ENCODE measurements around the gene CCDC69.
A peak's percentile ranks its signal among the peaks of the same experiment; 100 is the strongest.

The CCDC69 gene

DNA sequence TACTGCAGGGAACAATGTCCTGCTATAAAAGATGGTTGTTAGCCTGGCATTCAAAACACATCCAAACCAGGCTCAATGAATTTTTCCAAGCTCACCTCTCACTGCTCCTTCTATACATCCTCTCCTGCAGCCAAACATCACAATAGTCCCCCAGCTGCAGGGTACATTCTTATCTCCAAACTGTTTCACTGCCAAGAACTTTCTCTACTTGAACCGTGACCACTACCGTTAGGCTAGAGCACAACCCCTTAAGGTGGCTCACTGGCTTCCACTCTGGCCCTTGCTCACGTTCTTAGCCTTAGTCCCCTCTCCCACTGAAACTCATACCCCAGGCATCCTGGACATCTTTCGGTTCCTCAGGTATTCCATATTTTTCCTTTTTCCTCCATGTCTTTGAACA lies 37.4 kb downstream of the CCDC69 start:
- DNase-seq: peak; percentile 5

DNA sequence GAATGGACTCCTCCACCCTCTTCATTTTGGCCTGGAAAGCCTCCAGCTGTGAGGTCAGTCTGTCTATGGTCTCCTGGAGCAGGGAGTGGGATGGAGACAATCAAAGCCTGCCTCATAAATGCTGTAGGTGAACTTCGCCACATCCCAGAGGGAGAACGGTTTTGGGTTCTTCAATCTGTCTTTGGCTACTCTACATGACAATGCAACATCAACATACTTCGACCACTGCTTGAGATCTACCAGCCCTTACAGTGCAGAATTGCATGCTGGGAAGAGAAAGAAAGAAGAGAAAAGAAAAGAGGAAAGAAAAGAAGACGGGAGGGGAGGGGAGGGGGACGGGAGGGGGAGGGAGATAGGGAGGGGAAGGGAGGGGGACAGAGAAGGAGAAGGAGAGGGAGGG lies 37.8 kb downstream of the CCDC69 start:
- no peak for DNase-seq

DNA sequence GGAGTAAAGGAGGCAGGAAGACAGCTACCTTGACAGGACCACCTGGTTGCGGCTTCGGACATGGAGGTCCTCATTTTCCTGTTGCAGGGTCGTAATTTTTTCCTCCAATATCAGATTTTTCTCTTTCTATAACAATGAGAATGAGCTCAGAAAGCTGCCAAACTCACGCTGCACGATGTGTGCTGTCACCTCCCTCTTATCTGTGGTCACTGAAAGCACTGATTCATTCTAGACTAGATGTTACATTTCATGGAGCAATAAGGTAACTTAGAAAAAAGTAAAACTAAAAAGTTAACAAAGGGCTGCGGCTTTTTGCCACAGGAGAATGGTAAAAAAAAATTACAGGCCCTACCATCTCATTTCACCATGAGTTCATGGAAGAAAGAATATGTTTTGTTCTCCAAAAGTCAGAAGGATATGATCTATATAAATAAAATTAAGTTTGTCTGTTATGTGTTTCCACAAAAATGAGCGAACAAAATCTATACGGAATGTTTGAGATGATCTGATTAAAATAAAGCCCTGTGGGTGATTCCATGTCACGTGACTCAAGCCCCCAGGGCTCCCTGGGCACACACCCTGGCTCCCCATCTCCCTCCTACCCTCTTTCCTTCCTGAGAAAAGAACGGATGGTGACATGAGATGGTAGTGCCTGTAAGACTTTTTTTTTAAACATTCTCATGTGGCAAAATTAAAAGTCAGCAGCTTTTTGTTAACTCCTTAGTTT lies 39.4 kb downstream of the CCDC69 start:
- DNase-seq: peak; percentile 18

DNA sequence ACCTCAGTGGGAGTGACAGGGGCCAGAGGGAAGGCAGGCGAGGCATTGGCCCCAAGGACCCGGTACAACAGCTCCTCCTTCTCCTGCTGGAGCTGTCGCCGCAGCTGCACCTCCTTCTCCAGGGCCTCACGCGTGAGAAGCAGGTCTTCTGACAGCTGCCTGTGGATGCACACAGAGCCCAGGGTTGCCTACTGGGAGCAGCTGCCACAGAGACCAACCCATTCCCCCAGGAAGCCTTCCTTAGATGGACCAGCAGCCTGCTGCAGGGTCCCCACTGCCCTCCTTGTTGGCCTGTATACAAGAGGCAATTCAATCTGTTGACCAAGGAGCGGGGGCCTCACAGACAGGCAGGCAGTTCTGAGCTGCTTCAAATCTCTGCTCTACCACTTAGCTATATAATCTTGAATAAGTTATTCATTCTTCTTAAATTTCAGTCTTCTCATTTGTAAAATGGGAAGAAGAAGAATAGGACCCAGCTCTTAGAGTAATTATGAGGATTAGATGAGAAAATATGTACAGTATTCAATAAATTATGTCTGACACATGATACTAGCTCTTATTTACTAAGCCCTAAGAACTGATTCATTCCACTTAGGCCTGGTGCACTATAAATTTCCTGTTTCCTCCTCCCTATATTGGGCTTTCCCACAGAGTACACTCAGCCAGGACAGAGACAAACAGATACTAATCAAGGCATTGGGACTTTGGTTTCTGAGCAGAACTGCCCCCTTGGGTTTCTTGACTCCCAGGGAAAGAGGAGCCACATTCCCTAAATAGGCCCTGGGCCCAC lies 40.2 kb downstream of the CCDC69 start:
- DNase-seq: peak; percentile 17

DNA sequence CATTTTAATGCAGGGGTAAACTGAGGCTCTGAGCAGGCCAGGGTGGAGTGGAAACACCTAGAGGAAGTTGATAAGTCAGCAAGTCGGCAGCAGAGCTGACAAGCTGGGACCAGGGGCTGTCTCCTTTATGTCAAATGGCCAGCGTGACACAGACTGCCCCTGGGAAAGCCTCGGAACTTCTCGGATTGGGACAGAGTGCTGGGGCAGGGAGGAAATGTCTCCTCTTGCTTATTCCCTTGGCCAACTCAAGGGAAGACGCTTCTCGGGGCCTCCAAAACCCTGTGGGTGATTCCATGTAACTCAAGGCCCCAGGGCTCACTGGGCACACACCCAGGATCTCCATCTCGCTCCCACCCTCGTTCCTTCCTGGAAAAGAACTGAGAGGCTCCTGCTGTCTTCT lies 40.9 kb downstream of the CCDC69 start:
- peak; percentile 10 for DNase-seq

DNA sequence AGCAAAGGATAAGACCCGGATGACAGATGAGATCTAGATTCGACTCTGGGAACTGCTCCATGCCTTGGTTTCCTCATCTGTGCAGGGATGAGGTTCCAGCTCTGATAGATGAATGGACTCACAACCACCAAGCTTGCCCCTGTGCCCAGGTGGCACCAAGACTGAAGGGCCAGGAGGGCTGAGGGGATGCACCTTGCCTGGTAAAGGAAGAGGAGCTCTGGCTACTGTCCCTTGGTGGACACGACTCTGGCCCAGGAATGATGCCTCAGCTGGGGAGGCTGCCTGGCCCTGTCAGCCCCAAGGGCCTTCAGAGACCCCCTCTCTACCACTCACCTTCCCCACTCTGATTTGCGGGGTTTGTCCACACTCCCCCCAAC lies 41.4 kb downstream of the CCDC69 start:
- peak; percentile 17 for DNase-seq

DNA sequence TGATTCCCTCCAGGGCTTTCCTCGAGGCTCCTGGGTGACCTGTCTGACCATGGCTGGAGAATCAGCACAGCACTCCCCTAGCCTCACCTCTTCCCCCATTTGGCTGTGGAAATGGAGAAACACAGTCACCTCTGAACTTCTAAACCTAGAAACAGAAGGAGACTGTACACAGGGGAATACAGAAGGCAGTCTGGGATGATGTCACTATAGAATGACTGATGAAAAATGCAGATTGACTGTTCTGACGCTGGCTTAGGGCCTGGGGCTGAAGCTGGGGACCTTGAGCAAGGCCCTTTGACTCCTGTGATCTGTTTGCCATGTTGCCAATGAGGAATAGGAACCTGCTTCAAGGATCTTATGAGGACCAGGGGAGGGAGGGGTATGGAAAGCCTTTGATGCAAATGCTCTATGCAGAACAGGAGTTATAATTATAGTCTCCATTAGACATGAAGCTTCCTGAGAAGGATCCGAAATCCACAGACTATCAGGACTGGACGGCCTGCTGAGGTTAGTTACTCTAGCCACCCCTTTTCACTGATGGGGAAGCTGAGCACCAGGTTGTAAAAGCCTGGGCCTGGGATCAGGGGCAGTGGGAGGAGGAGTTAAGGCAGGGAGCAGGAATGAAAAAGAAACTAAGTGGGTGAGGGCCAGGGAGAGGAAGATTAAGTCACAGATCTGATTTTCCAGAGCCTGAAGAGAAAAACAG lies 41.9 kb downstream of the CCDC69 start:
- DNase-seq: peak; percentile 15

DNA sequence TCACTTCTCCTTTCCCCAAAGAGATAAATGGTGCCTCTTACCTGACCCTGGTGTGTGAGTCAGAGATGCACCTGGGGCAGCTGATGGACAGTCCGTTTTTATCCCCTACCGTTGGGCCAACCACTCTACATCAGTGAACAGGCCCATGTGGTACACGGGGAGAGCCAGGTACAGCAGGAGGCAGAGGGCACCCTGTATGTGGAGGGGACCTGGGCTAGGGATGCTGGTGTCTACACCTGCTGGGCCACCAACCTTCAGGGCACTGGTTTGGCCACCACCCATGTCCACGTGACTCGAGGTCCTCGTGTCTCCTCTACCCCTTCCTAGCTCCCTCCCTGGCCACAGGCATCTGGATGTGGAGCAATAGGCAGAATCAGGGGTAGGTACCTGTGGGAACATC lies 43.6 kb downstream of the CCDC69 start:
- peak; percentile 12 for DNase-seq

DNA sequence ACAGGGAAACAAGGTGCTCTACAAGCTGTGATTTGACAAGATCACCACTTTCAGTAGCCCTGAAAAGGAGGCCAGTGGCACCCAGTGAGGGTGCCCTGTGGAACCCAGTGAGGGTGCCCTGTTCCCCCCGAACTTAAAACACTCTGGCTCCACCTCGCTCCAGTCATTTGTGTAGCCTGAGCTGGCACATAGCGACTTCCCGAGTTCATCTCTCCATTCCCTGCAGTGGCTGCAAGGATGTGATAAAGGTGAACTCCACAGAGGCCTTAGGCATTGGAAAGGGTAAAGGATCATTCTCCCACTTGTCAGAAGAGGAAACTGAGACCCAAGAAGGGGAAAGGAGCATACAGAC lies 44.4 kb downstream of the CCDC69 start:
- no peak for DNase-seq

DNA sequence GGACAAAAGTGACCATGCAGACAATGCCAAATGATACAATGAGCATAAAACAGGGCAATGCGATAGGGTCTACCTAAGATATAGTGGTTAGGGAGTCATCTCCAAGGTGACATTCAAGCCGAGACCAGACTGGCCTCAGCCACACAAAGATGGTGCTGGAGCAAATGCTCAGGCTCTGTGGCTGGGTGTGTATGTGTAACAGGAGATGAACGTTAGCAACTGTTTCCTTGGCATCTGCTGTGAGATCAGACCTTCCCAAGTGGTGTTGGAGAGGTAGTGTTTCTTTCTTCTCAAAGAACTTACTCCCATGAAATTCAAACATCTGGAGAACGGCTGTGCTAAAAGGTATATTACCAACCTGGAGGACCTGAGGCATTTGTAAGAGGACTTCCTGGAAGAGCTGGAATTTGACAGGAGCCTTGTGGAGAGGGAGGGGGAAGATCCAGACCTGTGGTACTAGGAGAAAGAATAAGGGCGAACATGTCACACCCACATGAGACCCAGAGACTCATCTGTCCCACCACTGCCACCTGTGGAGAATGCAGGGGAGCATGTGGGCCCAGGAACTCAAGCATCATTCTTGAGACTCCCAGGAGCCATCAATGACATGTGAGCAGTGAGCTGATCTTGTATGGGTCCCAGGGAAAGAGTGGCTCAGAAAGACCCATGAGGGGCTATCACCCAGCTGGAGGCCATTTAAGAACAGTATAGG lies 45.0 kb downstream of the CCDC69 start:
- peak; percentile 11 for DNase-seq

DNA sequence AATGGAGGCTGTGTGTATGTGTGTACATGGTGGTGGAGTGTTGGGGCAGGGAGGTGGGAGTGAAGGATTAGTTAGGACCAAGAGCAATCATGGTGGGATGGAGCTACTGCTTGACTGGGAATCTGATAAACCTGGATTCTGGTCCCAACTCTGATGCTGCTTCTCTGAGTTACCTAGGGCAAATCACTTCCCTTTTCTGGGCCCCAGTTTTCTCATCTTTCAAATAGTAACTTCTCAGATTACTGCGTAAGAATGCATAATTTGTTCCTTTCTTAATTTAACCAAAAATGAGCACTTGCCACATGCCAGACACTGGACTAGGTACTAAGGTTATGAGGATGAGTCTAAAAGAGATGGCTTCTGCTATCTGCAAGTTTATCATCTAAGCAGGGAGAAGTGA lies 45.5 kb downstream of the CCDC69 start:
- DNase-seq: peak; percentile 8

DNA sequence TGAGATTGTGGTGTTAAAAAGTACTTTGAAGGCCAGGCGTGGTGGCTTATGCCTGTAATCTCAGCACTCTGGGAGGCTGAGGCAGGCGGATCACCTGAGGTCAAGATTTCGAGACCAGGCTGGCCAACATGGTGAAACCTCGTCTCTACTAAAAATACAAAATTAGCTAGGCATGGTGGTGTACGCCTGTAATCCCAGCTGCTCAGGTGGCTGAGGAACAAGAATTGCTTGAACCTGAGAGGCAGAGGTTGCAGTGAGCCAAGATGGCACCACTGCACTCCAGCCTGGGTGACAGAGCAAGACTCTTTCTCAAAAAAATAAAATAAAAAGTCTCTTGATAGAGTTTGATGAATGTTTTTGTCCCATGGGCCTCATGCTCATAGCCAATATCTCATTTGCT lies 47.6 kb downstream of the CCDC69 start:
- peak; percentile 8 for DNase-seq

DNA sequence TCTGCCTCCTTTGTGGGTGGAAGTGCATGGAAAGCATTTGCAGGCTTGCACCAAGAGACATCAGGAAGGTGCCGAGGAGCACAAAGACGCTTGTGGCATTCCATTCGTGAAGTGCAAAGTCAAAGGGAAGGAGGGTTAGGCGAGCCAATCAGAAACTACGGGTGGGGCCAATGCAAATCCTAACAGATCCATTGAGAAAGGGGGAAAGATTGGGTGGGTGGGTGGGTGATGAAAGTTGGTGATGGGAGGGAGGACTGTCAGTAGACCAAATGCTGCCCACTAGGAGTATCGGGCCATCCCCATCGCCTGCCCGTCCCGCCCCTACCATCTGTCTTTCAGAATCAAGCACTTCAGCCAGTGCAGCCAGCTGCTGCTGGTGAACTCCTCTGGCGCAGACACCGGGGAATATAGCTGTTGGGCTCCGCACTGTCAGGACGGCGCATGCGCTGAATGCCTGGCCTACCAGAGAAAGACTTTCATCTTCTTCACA lies 49.2 kb downstream of the CCDC69 start:
- peak; percentile 18 for DNase-seq

DNA sequence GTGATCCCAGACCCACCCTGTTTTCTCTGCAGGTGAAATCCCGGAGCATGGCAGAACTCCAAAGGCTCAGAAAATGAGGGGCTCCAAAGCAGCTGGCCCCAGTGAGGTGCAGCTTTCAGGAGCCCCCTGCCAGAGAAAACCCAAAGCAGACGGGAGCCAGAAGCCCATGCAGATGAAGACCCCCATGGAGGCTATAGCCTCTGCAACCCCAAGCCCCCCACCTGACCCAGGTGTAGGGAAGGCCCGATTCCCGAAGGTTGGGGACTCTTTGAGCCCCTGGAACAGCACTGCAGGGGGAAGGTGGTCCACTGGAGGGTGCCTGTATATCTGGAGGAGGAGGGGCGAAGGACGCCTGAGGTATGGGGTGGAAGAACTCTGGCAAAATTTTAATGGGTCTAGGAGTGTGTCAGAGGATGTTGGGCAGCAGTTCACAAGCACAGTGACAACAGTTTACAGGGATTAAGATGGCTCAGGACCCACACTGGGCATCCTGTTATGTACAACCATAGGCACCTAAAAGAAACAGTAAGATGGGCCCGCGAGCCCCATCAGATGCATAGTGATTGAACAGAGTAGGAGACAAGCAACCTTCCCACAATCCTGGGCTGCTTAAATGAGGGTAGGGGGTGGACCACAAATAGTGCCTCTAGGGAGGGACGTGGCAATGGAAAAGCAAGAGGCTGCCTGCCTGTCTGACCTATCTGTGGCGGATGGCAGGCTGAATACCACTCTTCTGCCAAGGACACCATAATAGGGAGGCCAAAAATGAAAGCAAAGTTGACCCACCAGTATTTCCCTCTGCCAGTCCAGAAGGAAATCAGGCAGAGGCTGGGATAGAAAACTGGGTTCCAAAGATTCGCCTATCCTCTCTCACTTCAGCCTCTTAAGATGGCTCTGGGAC lies 49.9 kb downstream of the CCDC69 start:
- DNase-seq: peak; percentile 21

DNA sequence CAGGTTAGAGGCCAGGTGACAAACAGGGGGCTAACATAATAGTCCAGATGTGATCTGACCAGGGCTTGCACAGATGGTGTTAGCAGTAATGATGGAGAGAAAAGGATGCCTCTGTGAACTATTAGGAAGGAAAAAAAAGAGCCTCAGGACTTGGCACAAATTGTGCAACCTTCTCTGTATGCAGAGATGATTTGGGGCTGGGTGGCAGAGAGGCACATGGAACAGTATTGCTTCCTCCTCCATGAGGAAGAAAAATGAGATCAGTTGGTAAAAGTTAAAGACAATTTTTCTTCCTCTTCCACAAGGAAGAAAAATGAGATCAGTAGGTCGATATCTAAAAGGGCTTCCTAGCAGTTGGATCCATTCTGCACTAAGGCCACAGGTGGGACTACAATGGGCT lies 52.4 kb downstream of the CCDC69 start:
- DNase-seq: no peak

DNA sequence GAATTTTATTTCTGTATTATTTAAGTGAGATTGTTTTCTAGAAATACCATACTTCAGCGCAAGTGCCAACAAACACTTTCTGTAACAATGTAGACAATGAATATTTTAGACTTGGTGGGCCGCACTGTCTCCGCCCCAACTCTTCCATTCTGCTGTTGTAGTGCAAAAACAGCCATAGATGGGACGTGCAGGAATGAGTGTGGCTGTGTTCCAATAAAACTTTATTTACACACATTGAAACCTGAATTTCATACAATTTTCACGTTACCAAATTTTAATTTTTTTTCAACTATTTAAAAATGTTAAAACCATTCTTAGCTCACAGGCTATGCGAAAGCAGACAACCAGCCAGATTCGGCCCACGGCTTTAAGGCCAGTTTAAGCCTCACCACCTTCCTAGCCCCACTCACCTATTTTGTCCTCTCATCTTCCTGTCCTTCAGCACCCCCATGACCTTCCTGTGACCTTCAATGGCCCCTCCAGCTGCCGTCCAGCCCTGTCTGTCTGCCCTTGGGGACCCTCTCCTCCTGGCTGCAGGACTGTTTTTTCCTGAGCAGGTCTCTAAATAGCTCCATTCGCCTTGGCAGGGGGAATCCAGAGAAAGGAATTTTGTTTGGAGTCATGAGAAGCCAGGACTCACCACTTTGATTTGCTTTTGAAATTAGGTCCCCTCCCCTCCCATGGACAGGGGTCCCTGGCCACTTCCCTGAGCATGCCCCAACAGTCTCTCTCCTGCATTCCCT lies 55.1 kb downstream of the CCDC69 start:
- no peak for DNase-seq

DNA sequence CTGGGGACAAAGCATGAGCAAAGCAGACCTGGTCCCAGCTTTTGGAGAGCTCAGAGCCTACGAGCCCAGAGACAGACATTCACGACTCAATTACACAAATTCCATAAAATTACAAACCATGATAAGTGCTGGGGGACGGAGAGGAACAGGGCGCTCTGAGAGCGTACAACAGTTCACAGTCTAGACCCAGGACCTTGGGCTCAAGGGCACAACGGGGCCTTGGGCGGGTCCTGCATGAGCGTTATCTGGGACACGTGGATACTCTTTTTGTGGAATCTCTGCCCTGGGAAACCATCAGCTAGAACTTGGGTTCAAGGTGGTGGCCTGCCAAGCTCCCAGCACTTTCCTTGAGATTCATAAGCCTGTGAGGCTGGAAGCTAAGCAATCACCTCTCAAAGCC lies 56.9 kb downstream of the CCDC69 start:
- no peak for DNase-seq

DNA sequence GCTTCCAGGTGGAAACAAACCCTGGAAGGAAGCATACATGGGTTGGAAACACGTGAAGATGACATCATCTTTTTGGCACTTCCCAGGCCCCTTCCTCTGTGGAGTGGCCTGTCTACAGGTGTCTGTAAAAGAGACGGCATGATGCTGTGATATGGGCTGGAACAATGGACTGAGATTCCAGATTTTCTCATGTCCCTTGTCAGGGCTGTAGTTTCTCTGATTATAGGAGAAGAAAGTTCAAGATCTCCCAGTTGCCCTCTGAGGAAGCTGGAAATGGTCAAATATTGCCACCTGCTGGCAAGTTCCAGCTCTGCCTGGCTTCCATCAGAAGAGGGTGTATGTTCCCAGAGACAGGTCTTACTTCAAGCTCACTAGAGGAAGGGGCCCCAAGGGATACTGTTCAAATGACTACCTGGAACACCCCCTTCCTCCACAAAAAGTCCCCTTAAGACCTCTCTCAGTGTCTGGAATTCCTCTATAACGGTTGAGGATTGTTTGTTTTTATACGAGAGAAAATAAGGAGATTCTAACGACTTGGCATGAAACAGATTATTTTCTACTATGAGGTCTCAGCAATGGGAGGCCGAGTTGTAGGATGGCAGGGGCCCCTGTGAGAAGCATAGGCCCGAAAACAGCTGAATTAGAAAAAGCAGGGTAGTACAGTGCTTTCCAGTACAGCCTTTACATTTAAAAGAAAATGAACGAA lies 59.1 kb downstream of the CCDC69 start:
- DNase-seq: peak; percentile 86

DNA sequence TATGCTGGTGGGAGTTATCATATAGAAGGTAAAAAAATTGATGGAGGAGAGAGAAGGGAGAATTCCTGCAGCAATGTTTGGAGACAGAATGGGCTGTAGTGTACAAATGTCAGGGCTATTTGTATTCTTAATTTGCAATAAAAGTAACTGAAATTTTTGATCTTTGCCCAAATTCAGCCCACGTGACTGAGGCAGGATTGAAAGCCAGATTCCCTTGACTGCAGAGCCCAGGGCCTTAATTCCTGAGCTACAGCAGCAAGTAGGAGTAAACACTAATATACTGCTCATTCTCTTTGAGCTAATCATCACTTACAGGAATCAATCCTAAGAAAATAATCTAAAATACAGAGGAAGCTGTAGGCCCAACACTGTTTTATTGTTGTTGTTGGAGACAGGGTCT lies 61.1 kb downstream of the CCDC69 start:
- DNase-seq: no peak

DNA sequence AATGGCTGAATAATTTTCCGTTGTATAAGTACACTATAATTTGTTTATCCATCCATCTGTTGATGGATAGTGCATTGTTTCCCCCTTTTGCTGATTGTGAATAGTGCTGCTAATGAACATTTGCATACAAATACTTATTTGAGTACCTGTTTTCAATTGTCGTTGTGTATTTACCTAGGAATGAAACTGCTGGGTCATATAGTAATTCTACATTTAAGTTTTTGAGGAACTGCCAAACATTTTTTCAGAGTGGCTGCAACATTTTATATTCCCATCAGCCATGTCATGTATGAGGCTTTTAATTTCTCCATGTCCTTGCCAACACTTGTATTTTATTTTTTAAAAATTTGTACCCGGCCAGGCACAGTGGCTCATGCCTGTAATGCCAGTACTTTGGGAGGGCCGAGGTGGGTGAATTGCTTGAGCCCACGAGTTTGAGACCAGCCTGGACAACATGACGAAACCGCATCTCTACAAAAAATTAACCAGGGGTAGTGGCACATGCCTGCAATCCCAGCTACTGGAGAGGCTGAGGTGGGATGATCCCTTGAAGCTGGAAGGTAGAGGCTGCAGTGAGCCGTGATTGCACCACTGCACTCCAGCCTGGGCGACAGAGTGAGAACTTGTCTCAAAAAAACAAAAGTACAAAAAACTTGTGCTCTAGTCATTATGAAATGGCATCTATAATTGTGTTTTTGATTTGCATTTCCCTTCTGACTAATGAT lies 64.1 kb downstream of the CCDC69 start:
- no peak for DNase-seq

All from stimulated activated CD8-positive, alpha-beta memory T cell treated with anti-CD3 and anti-CD28 coated beads, Interleukin-4, amount 100 ng/mL, for 48 hours (primary cell).